ENCODE data around the gene ZNF423.
"Not testable (repeated sequence)": the region's sequence is repeated elsewhere in the genome, so short reads cannot be mapped to it uniquely, and the experiment has no call there.

Gene ZNF423

DNA sequence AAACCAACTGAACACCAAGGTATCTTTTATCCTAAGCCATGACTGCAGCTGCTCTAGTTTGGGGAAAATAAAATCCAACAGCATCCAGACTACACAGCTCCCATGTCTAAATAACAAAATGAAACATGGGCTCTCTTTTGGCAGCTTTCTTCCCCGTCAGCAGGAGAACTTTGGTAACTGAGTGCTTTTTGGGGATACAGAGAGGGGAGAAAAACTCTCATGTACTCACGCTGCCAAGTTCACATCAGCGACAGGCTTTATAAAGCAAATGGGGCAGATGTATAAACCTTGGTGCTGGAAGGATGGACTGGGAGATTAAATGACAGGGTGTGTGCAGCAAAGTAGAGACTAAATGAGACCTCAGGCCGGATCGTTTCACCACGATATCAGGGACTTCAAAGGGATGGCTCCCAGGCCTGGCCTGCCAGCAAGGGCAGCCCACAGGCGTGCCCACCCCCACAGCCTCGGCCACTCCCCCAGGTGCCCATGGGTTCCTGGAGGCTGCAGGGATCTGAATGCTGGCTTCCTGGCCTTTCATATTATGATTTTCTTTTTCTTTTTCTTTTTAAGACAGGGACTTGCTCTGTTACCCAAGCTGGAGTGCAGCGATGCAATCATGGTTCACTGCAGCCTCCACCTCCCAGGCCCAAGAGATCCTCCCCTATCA lies 174.6 kb downstream of the ZNF423 start:
- H3K9me3 ChIP-seq (ENCODE audit: control insufficient read depth, low read length) = peaks cover 13% of the 10 kb centered on the region
- peaks cover 13% of the 10 kb centered on the region for H3K36me3 ChIP-seq (ENCODE audit: control insufficient read depth, insufficient read depth, low read length)
- H3K4me3 ChIP-seq (ENCODE audit: extremely low read depth, insufficient read depth, low read length, poor library complexity, severe bottlenecking) = no peak overlapping the region
- no peak overlapping the region for H3K27ac ChIP-seq (ENCODE audit: low read depth, low read length, severe bottlenecking)
- H3K4me1 ChIP-seq (ENCODE audit: control insufficient read depth, insufficient read depth, low read length, poor library complexity, severe bottlenecking) = no peaks in the 10 kb centered on the region
- 93 to 99% methylated on average over 6 to 7 of the region's 9 CpGs for WGBS, 2 experiments (ENCODE audit: insufficient coverage in 2 of 2)

GRCh38 chr16:49679095-49679494 lies 176.8 kb downstream of the ZNF423 start:
- peaks cover 9% of the 10 kb centered on the region for H3K36me3 ChIP-seq (ENCODE audit: control insufficient read depth, insufficient read depth, low read length)
- no peak overlapping the region for H3K4me3 ChIP-seq (ENCODE audit: extremely low read depth, insufficient read depth, low read length, poor library complexity, severe bottlenecking)
- H3K4me1 ChIP-seq (ENCODE audit: control insufficient read depth, insufficient read depth, low read length, poor library complexity, severe bottlenecking) = no peaks in the 10 kb centered on the region
- H3K9me3 ChIP-seq (ENCODE audit: control insufficient read depth, low read length) = peaks cover 13% of the 10 kb centered on the region
- H3K27ac ChIP-seq (ENCODE audit: low read depth, low read length, severe bottlenecking) = no peak overlapping the region
- WGBS, 2 experiments (ENCODE audit: insufficient coverage in 2 of 2) = 86 to 95% methylated on average over 6 to 7 of the region's 7 CpGs

GRCh38 chr16:49677661-49678060 lies 178.3 kb downstream of the ZNF423 start:
- WGBS, 2 experiments (ENCODE audit: insufficient coverage in 2 of 2) = 93 to 94% methylated on average over 5 to 6 of the region's 6 CpGs
- not testable (repeated sequence) for H3K4me3 ChIP-seq (ENCODE audit: extremely low read depth, insufficient read depth, low read length, poor library complexity, severe bottlenecking); H3K36me3 ChIP-seq (ENCODE audit: control insufficient read depth, insufficient read depth, low read length); H3K27ac ChIP-seq (ENCODE audit: low read depth, low read length, severe bottlenecking); H3K4me1 ChIP-seq (ENCODE audit: control insufficient read depth, insufficient read depth, low read length, poor library complexity, severe bottlenecking)
- H3K9me3 ChIP-seq (ENCODE audit: control insufficient read depth, low read length) = peaks cover 13% of the 10 kb centered on the region

DNA sequence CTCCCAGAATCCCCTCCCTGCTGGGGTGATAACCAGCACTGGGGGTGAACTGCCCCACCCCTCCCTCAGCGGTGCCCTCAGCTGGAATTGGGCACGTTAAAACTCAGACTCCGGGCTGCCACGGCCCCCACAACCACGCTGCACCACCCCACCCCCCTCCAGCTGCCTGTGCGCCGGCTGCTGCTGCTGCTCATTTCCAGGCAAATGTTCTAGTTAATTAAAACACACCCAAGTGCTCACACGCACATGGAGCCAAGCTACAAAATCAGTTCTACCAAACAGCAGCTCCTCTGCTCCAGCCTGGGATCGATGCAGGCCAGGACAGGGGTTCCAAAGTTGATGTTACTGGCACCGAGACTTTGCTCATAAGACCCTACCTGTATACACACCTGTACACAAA lies 180.5 kb downstream of the ZNF423 start:
- Histone ChIP-seq H3K27ac (ENCODE audit: low read depth, low read length, severe bottlenecking) (no peak overlapping the region), H3K4me3 (ENCODE audit: extremely low read depth, insufficient read depth, low read length, poor library complexity, severe bottlenecking) (no peak overlapping the region), H3K9me3 (ENCODE audit: control insufficient read depth, low read length) (peaks cover 5% of the 10 kb centered on the region), H3K36me3 (ENCODE audit: control insufficient read depth, insufficient read depth, low read length) (peaks cover 9% of the 10 kb centered on the region), H3K4me1 (ENCODE audit: control insufficient read depth, insufficient read depth, low read length, poor library complexity, severe bottlenecking) (no peaks in the 10 kb centered on the region)
- 93 to 100% methylated on average over 6 to 10 of the region's 10 CpGs for WGBS, 2 experiments (ENCODE audit: insufficient coverage in 2 of 2)

DNA sequence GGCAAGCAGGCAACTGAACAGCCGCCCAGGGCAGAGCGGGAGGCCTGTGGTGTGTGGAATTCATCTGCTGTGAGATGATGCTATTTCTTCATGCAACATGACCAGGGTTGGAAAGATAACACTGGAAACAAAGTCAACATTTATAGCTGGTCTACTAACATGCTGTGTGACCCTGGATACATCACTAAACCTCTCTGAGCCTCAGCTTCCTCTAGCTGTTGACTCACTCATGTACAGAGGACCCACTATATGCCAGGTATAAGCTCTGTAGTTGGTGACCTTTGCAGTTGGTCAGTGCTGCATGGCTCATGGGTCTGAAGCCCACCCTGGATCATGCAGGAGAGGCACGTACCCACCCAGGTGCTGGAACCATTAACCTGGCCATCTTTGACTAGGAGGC lies 180.9 kb downstream of the ZNF423 start:
- no peak overlapping the region for H3K27ac ChIP-seq (ENCODE audit: low read depth, low read length, severe bottlenecking)
- no peaks in the 10 kb centered on the region for H3K4me1 ChIP-seq (ENCODE audit: control insufficient read depth, insufficient read depth, low read length, poor library complexity, severe bottlenecking)
- no peak overlapping the region for H3K4me3 ChIP-seq (ENCODE audit: extremely low read depth, insufficient read depth, low read length, poor library complexity, severe bottlenecking)
- peaks cover 9% of the 10 kb centered on the region for H3K36me3 ChIP-seq (ENCODE audit: control insufficient read depth, insufficient read depth, low read length)
- peaks cover under 1% of the 10 kb centered on the region for H3K9me3 ChIP-seq (ENCODE audit: control insufficient read depth, low read length)
- WGBS, 2 experiments (ENCODE audit: insufficient coverage in 2 of 2) = 93 to 100% methylated on average over 1 to 3 of the region's 3 CpGs

- H3K36me3 ChIP-seq (ENCODE audit: control insufficient read depth, insufficient read depth, low read length) = peaks cover 9% of the 10 kb centered on the region
- 92 to 96% methylated on average over 12 to 13 of the region's 15 CpGs for WGBS, 2 experiments (ENCODE audit: insufficient coverage in 2 of 2)
- no peaks in the 10 kb centered on the region for H3K9me3 ChIP-seq (ENCODE audit: control insufficient read depth, low read length)
- H3K4me3 ChIP-seq (ENCODE audit: extremely low read depth, insufficient read depth, low read length, poor library complexity, severe bottlenecking) = no peak overlapping the region
- no peaks in the 10 kb centered on the region for H3K4me1 ChIP-seq (ENCODE audit: control insufficient read depth, insufficient read depth, low read length, poor library complexity, severe bottlenecking)
- peak overlapping the region; percentile 16 for H3K27ac ChIP-seq (ENCODE audit: low read depth, low read length, severe bottlenecking)
Observed at GRCh38 chr16:49674351-49674851, 181.5 kb downstream of the ZNF423 start.

DNA sequence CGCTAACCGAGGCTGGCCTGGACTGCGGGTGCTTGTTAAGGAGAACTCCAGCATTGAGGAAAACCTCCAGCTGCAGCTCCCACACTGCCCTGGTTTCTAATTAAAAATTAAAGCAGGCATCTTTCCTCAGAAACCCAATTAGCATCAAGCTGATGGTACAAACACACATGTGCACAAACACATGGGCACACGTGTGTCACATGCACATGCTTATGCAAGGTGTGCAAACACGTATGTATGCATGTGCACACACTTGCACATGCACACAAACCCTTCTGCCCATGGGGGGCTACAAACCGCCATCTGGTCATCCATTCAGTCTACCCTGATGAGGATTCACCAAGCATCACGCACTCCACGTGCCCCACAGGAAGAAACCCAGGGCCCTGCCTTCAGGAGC lies 182.5 kb downstream of the ZNF423 start:
- H3K36me3 ChIP-seq (ENCODE audit: control insufficient read depth, insufficient read depth, low read length) = no peaks in the 10 kb centered on the region
- 96 to 100% methylated on average over 5 to 8 of the region's 8 CpGs for WGBS, 2 experiments (ENCODE audit: insufficient coverage in 2 of 2)
- H3K27ac ChIP-seq (ENCODE audit: low read depth, low read length, severe bottlenecking) = no peak overlapping the region
- H3K9me3 ChIP-seq (ENCODE audit: control insufficient read depth, low read length) = no peaks in the 10 kb centered on the region
- H3K4me3 ChIP-seq (ENCODE audit: extremely low read depth, insufficient read depth, low read length, poor library complexity, severe bottlenecking) = no peak overlapping the region
- H3K4me1 ChIP-seq (ENCODE audit: control insufficient read depth, insufficient read depth, low read length, poor library complexity, severe bottlenecking) = no peaks in the 10 kb centered on the region

DNA sequence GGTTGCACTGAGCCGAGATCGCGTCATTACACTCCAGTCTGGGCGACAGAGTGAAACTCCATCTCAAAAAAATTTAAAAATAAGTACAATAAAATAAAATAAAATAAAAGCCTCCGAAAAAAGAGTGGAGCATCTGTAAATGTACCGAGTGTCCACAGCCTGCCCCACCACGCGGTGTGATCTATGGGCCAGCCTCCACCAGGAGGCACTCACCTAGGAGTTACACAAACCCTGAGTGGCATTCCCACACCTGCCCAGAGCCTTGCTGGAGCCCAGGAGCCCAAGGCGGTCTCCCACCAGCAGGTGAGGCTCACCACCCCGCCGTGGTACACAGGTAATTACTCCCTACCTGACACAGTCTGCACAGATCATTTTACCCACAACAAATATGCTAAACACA lies 183.2 kb downstream of the ZNF423 start:
- 91 to 94% methylated on average over 2 to 3 of the region's 11 CpGs for WGBS, 2 experiments (ENCODE audit: insufficient coverage in 2 of 2)
- no peaks in the 10 kb centered on the region for H3K9me3 ChIP-seq (ENCODE audit: control insufficient read depth, low read length)
- H3K27ac ChIP-seq (ENCODE audit: low read depth, low read length, severe bottlenecking) = no peak overlapping the region
- no peak overlapping the region for H3K4me3 ChIP-seq (ENCODE audit: extremely low read depth, insufficient read depth, low read length, poor library complexity, severe bottlenecking)
- no peaks in the 10 kb centered on the region for H3K4me1 ChIP-seq (ENCODE audit: control insufficient read depth, insufficient read depth, low read length, poor library complexity, severe bottlenecking)
- no peaks in the 10 kb centered on the region for H3K36me3 ChIP-seq (ENCODE audit: control insufficient read depth, insufficient read depth, low read length)

DNA sequence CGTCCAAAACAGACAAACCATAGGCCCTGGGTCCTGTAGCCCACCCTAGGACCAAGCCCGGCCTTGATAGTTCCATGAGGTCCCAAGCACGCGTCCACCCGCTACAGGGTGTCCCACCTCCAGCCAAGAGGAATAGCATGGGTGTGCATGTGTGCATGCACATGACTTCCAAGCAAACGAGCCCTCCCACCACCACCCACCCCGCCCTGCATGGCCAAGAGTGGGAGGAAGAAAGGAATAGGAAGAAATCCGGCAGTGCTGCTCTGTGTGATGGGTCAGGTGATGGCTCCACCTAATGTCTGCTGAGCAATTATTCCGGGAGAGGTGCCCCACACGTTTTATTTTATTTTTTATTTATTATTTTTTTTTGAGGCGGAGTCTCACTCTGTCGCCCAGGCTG lies 184.6 kb downstream of the ZNF423 start:
- H3K4me3 ChIP-seq (ENCODE audit: extremely low read depth, insufficient read depth, low read length, poor library complexity, severe bottlenecking) = no peak overlapping the region
- no peak overlapping the region for H3K27ac ChIP-seq (ENCODE audit: low read depth, low read length, severe bottlenecking)
- no peaks in the 10 kb centered on the region for H3K4me1 ChIP-seq (ENCODE audit: control insufficient read depth, insufficient read depth, low read length, poor library complexity, severe bottlenecking)
- WGBS, 2 experiments (ENCODE audit: insufficient coverage in 2 of 2) = 88 to 91% methylated on average over 2 to 4 of the region's 12 CpGs
- no peaks in the 10 kb centered on the region for H3K36me3 ChIP-seq (ENCODE audit: control insufficient read depth, insufficient read depth, low read length)
- no peaks in the 10 kb centered on the region for H3K9me3 ChIP-seq (ENCODE audit: control insufficient read depth, low read length)

DNA sequence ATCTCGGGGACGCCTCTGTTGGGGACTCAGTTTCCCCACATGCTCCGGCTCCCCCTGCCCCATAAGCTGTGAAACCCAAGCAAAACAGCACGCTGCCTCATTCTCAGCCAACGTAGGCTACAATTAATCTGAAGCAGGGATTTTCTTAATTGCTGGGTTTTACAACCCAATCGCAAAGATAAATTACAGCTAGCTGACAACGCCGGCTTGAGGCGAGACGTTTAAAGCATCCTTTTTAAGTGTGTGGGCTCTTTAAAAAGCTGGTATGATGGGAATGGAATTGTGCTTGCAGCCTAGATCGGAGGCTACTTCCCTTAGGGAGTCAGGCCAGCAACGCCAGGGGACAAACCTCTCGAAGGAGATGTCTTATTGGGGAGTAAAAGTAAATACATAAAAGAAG lies 185.3 kb downstream of the ZNF423 start:
- H3K4me3 ChIP-seq (ENCODE audit: extremely low read depth, insufficient read depth, low read length, poor library complexity, severe bottlenecking) = no peak overlapping the region
- WGBS, 2 experiments (ENCODE audit: insufficient coverage in 2 of 2) = 92 to 94% methylated on average over 11 to 13 of the region's 13 CpGs
- H3K27ac ChIP-seq (ENCODE audit: low read depth, low read length, severe bottlenecking) = no peak overlapping the region
- H3K4me1 ChIP-seq (ENCODE audit: control insufficient read depth, insufficient read depth, low read length, poor library complexity, severe bottlenecking) = no peaks in the 10 kb centered on the region
- H3K9me3 ChIP-seq (ENCODE audit: control insufficient read depth, low read length) = no peaks in the 10 kb centered on the region
- no peaks in the 10 kb centered on the region for H3K36me3 ChIP-seq (ENCODE audit: control insufficient read depth, insufficient read depth, low read length)

DNA sequence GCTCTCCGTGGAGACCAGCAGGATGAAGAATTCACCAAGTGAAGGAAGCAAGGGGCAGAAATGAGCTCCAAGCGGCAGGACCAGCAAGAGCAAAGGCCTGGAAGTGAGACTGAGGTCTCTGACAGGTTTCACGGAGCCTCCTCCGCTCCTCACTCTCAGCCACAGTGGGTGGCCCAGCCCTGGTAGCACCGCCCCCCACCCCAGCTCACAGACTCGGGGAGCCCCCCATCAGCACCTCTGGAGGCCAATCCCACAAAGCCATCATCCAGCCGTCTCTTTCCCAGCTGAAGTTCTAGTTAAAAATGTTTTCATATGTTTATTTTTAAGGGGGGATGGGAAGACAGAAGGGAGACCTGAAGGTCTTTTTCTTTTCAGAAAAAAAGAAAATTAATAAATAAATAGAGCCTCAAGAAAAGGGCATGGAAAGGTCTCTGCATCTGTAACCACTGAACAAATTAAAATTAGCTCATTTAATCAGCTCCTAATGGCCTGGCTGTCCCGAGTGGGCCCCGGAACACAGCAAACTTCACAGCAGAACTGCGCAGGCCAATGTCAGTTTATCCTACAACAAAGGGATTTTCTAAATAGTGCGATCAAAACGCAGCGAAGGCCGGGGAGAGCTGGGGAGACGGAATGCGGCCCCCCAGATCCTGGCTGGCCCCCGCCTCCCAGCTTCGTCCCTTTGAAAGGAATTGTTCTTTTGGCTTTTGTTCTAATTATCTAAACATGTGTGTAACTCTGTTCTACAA lies 190.3 kb downstream of the ZNF423 start:
- WGBS, 2 experiments (ENCODE audit: insufficient coverage in 2 of 2) = 63 to 81% methylated on average over 11 to 15 of the region's 18 CpGs
- Histone ChIP-seq H3K4me3 (ENCODE audit: extremely low read depth, insufficient read depth, low read length, poor library complexity, severe bottlenecking) (no peak overlapping the region), H3K27ac (ENCODE audit: low read depth, low read length, severe bottlenecking) (no peak overlapping the region)

More for the DNA sequence above, 190.3 kb downstream of the ZNF423 start:
- Histone ChIP-seq H3K4me1 (ENCODE audit: control insufficient read depth, insufficient read depth, low read length, poor library complexity, severe bottlenecking) (no peaks in the 10 kb centered on the region), H3K36me3 (ENCODE audit: control insufficient read depth, insufficient read depth, low read length) (no peaks in the 10 kb centered on the region), H3K9me3 (ENCODE audit: control insufficient read depth, low read length) (no peaks in the 10 kb centered on the region)
